Measurements from ENCODE around the gene ZIC4.

The ZIC4 gene

GRCh38 chr3:147391781-147392624 lies 14.3 kb downstream of the ZIC4 start:
- TF ChIP-seq EZH2phosphoT487 (IDR thresholded peaks at IDR 0.05; ENCODE audit: low read depth) (no peak), CTCF (IDR thresholded peaks at IDR 0.05; ENCODE audit: low read depth, low read length) (no peak)
- Histone ChIP-seq H4K20me1 (ENCODE audit: insufficient read depth, low read length) (no peaks in the 10 kb centered on the region), H3K27ac (ENCODE audit: low read length) (no peak overlapping the region), H3K36me3 (replicated peaks; ENCODE audit: low read depth, low read length) (no peaks in the 10 kb centered on the region), H3K79me2 (ENCODE audit: low read length) (no peaks in the 10 kb centered on the region), H2AFZ (ENCODE audit: low read depth, low read length) (no peak overlapping the region), H3K9ac (ENCODE audit: low read length) (no peak overlapping the region), H3K4me2 (ENCODE audit: low read length) (no peak overlapping the region), H3K4me3 (ENCODE audit: low read length) (no peak overlapping the region), H3K4me1 (ENCODE audit: low read length) (no peaks in the 10 kb centered on the region), H3K27me3 (ENCODE audit: low read depth, low read length) (no peaks in the 10 kb centered on the region), H3K9me3 (ENCODE audit: insufficient read depth, low read length) (0 out of 2 replicates have a peak, but pooled peaks cover 3% of the 10 kb centered on the region)

GRCh38 chr3:147390589-147391569 lies 15.5 kb downstream of the ZIC4 start:
- no peak overlapping the region for H2AFZ ChIP-seq (ENCODE audit: low read depth, low read length)
- H4K20me1 ChIP-seq (ENCODE audit: insufficient read depth, low read length), result no peaks in the 10 kb centered on the region
- no peak overlapping the region for H3K4me2 ChIP-seq (ENCODE audit: low read length)
- H3K9me3 ChIP-seq (ENCODE audit: insufficient read depth, low read length), result 0 out of 2 replicates have a peak, but pooled peaks cover 3% of the 10 kb centered on the region
- H3K27me3 ChIP-seq (ENCODE audit: low read depth, low read length), result no peaks in the 10 kb centered on the region
- TF ChIP-seq EZH2phosphoT487 (IDR thresholded peaks at IDR 0.05; ENCODE audit: low read depth) (no peak), CTCF (IDR thresholded peaks at IDR 0.05; ENCODE audit: low read depth, low read length) (no peak)
- H3K36me3 ChIP-seq (replicated peaks; ENCODE audit: low read depth, low read length), result no peaks in the 10 kb centered on the region
- no peak overlapping the region for H3K27ac ChIP-seq (ENCODE audit: low read length)
- no peak overlapping the region for H3K4me3 ChIP-seq (ENCODE audit: low read length)
- no peaks in the 10 kb centered on the region for H3K79me2 ChIP-seq (ENCODE audit: low read length)
- H3K4me1 ChIP-seq (ENCODE audit: low read length), result no peaks in the 10 kb centered on the region
- no peak overlapping the region for H3K9ac ChIP-seq (ENCODE audit: low read length)

- H4K20me1 ChIP-seq (ENCODE audit: insufficient read depth, low read length), result no peaks in the 10 kb centered on the region
- H3K27ac ChIP-seq (ENCODE audit: low read length), result no peak overlapping the region
- no peak overlapping the region for H2AFZ ChIP-seq (ENCODE audit: low read depth, low read length)
- no peak overlapping the region for H3K4me3 ChIP-seq (ENCODE audit: low read length)
- H3K27me3 ChIP-seq (ENCODE audit: low read depth, low read length), result no peaks in the 10 kb centered on the region
- H3K4me2 ChIP-seq (ENCODE audit: low read length), result no peak overlapping the region
- H3K36me3 ChIP-seq (replicated peaks; ENCODE audit: low read depth, low read length), result no peaks in the 10 kb centered on the region
- H3K9ac ChIP-seq (ENCODE audit: low read length), result no peak overlapping the region
- no peaks in the 10 kb centered on the region for H3K4me1 ChIP-seq (ENCODE audit: low read length)
- TF ChIP-seq CTCF (IDR thresholded peaks at IDR 0.05; ENCODE audit: low read depth, low read length) (no peak), EZH2phosphoT487 (IDR thresholded peaks at IDR 0.05; ENCODE audit: low read depth) (no peak)
- H3K9me3 ChIP-seq (ENCODE audit: insufficient read depth, low read length), result 0 out of 2 replicates have a peak, but pooled peaks cover 3% of the 10 kb centered on the region
- H3K79me2 ChIP-seq (ENCODE audit: low read length), result no peaks in the 10 kb centered on the region
Measured at GRCh38 chr3:147389717-147390116, 16.6 kb downstream of the ZIC4 start.

All from OCI-LY3 (cell line).